GM12801 (cell line): ENCODE data around the gene NCOR1.

Experiments used
- TF ChIP-seq, protein P1 (sequence below): IDR thresholded peaks from one replicate; pipeline ENCODE4 v1.5.1; 2011; ENCODE audit warnings: control low read depth; ENCODE audit not compliant: insufficient read length; ENCODE audit errors: extremely low read depth

Gene NCOR1

DNA sequence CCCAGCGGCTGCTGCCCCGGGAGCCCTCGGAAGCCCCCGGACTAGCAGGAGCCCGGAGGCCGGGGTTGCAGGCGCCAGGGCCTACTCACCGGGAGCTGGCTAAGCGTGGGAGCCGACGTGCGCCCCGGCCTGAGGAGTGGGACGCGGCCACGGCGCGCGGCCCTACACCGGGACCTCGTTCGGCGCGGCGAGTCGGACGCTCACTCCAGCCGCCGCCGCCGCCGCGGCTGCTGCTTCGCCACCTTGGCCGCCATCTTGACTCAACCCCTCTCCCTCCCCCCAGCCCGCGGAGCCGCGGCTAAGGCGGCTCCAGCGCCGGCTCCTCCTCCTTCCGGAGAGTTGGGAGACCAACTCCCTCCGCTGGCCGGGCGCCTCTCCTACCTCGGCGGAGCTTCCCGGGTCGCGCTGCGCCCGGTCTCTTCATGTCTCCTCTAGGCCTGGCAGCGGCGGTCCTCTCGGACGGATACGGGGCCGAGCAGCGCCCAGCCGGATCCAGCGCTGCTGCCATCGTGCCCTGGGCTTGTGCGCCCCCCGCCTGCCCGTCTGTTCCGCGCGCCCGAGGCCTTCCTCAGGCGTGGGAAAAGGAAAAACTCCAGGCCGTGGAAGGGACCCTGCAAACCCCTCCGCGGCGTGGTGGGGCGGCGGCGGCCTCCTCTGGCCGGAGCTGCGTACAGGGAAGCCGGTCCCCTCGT, at the start of gene NCOR1:
Gene NCOR1 (minus strand): TSS at position 262 of the 692 bp plus-strand sequence. CDS start 20,965 bp downstream, outside the sequence.
- TF ChIP-seq, protein P1, sequence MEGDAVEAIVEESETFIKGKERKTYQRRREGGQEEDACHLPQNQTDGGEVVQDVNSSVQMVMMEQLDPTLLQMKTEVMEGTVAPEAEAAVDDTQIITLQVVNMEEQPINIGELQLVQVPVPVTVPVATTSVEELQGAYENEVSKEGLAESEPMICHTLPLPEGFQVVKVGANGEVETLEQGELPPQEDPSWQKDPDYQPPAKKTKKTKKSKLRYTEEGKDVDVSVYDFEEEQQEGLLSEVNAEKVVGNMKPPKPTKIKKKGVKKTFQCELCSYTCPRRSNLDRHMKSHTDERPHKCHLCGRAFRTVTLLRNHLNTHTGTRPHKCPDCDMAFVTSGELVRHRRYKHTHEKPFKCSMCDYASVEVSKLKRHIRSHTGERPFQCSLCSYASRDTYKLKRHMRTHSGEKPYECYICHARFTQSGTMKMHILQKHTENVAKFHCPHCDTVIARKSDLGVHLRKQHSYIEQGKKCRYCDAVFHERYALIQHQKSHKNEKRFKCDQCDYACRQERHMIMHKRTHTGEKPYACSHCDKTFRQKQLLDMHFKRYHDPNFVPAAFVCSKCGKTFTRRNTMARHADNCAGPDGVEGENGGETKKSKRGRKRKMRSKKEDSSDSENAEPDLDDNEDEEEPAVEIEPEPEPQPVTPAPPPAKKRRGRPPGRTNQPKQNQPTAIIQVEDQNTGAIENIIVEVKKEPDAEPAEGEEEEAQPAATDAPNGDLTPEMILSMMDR: no peak

DNA sequence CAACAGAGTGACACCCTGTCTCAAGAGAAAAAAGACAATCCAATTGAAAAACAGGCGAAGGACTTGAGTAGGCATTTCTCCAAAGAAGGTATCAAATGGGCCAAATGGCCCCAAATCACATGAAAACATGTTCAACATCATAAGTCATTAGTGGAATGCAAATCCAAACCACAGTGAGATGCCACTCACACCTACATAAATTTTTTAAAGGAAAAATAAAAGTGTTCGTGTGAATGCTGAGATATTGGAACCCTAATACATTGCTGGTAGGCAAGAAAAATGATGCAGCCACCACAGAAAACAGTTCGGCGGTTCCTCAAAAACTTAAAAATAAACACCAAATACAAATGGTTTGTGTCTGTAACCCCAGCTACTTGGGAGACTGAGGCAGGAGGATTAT, 46.9 kb upstream of the NCOR1 start:
- TF ChIP-seq, protein P1: no peak

DNA sequence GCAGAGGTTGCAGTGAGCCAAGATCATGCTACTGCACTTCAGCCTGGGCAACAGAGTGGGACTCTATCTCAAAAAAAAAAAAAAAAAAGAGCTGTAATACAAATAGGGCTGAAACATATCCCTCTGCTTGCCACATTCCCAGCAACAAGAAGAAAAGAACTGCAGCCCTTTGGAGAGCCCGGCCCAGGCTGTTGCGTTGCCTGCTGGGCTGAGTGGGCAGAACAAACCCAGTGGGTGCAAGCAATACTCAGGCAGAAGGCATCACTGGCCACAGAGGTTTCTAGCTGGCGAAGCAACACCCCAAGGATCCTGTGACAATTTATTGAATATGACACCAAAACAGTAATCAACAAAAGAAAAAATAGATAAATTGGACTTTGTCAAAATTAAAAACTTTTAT, 45.7 kb upstream of the NCOR1 start:
- TF ChIP-seq, protein P1: no peak

DNA sequence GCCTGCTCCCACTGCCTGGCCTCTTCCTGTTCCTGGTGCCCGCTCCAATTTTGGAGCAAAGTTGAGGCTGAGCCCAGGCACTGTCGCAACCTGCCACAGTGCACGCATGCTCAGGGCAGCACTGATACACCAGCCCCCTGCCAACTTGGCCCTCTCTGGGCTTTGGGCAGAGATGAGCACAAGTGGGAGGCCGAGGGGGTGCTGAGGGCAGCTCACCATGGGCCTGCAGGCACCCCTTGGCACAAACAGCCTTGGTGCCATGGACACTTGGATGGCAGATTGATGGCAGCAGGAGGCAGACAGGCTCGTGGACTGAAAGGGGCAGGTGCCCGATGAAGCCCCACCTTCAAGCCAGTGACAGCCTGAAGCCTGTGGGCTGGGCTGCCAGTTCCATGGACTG, 44.6 kb upstream of the NCOR1 start:
- TF ChIP-seq, protein P1: no peak

DNA sequence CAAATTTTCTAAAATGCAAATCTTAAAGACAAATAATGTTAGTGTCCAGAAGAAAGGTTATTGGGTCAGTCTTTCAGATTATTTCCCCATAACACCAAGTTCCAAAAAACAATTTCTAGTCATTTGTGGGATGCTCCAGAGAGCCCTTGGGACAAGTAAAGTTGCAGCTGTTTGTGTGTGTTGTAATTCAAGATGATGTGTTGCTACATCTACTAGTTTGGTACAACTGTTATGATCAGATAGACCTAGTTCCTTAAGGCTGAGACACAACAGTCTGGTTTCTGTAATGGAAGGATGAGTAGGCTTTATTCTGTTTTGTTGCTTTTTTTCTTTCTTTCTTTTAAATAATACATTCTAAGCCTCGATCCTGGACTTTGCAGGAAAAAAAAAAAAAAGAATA, 43.6 kb upstream of the NCOR1 start:
- TF ChIP-seq, protein P1: no peak

DNA sequence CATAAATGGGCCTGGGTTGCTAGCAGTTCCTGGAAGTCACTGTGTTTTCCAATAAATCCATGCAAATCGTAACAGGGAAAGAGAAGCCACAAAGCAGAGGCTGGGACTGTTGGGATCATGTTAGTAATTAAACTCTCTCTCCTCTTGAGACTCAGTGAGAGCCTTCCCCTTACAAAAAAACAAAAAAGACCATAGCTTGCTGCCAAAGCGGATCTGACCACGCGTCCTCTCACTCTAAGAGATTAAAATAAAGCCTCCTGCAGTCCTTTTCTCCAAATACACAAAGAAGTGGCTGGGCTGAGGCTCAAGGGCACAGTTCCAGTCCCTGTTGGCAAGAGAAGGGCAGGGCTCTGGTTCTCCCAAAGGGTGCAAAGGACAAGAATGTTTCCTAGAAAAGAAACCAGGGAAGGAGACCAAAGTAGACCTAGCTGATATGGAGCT, 40.2 kb upstream of the NCOR1 start:
- TF ChIP-seq, protein P1: no peak

DNA sequence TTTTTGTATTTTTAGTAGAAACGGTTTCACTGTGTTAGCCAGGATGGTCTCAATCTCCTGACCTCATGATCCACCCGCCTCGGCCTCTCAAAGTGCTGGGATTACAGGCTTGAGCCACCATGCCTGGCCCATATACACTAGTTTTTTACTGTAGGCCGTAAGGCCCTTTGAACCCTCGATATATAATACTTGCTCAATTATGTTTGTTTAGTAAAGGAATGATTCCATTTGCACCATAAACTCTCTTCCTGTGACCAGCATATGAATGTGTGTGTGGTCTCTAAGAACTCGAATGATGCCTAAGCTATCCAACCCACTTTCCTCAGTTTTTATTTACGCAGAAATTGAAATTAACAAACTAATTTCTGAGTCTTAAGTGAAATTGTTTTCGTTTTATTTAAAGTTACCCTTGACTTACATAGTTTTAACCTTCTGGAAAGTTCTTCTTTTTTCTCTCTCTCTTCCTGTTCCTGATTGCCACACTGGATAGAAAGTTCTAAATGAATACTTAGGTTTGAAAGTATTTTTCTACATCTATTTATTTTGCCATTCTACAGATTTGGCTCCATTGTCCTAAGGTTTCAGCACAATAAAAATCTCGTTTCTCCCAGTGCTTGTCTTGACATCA, 39.6 kb upstream of the NCOR1 start:
- TF ChIP-seq, protein P1: no peak
